Fibroblast of skin of abdomen (primary cell): ENCODE data around the gene FOXD2.

ENCODE experiments used
- DNase-seq: peaks from one replicate; pipeline ENCODE4 v3.0.0-alpha.2; 2013

The FOXD2 gene

DNA sequence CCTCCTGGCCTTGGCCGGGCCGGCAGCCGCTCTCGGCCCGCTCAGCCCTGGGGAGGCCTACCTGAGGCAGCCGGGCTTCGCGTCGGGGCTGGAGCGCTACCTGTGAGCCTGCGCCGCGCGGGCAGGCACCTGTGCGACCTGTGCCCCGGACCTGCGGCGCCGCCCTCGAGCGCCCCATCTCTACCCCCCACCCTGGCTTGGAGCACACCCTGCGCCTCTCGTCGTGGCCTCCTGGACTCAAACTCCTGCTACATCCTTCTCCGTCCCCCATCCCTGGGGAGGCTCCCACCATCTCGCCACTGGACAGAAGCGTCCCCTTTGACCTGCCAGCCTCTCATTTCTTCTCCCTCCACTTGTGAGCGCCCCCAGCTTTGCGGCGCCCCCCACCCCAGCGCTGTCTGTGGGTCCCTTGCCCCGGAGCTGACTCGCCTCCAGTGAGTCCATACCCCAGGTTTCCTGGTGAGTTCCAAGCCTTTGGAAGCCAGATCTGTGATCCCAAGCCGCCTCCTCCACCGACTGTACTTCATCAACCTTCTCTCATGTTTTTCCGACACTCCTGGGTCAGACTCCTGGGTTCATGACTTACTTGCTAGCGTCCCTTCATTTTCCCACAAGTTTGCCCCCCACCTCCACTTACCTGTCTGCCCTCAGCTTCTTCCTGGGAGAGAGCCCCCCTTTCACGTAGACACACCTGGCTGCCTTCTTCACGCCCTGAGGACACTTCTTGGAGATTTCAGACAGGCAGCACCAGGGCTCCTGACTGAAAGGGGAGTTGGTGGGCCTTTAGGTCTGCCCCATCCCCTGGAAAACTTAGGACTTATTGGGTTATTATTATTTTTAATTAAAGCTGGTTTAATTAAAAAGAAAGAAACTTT is 20.4 kb upstream of the FOXD2 start:
- DNase-seq: no peak

- DNase-seq: no peak
Measured at GRCh38 chr1:47418122-47418521, 19.7 kb upstream of the FOXD2 start.

DNA sequence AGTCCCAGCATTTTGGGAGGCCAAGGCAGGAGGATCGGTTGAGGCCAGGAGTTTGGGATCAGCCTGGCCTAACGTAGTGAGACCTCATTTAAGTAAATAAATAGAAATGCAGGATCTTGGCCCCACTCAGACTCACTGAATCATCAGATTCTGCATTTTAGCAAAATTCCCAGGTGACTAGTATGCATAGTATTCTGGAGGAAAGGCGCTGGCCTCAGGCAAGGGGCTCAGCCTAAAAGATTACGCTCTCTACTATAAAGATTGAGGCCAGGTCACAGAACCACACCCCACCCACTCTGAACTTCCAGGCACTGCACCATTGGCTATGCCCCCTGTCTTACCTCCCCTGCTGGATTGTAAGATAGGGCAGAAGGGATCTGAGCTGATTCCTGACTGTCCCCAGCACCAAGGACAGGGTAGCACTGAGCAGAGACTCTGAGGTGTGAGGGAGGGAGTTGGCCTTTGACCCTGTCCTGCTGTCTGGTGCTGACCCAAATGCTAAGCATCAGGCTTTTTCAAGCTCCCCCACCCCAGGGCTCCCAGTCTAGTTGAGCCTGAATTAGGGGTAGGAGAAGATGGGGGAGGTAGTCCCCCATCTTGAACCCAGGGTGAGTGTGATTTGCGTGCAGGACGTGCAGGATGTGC is 19.0 kb upstream of the FOXD2 start:
- DNase-seq: no peak

DNA sequence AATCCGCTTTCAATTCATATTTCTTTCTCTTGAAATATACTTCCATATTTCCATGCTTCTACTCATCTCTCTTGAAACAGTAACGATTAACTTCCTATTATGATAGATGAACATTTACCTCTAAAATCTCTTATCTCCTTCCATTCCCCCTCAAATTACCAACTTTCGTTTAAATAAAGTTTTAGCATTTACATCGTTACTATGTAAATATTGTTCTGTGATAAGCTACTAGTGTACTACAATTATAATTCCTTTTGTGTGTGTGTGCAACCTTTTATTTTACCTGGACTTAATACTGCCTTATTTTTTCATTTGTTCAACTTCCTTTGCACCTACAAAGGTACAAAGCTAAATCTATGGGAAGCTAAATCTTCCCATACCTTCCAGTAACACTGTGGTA is 17.3 kb upstream of the FOXD2 start:
- DNase-seq: no peak

DNA sequence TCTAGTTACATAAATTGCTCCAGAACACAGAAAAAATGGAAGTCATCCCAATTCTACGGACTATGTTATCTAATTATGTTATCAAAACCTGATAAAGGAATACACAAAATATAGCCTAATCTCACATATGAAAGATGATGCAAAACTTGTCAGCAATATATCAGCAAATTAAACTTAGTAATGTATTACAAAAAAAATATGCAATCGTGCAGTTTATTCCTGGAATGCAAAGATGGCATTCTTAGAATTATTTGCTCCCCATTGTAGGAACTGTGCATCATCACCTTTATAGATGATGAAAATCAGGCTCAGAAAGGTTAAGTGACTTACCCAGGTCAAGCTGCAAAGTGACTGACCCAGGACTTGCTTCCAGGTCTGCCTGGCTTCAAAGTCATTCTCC is 14.0 kb upstream of the FOXD2 start:
- DNase-seq: no peak

DNA sequence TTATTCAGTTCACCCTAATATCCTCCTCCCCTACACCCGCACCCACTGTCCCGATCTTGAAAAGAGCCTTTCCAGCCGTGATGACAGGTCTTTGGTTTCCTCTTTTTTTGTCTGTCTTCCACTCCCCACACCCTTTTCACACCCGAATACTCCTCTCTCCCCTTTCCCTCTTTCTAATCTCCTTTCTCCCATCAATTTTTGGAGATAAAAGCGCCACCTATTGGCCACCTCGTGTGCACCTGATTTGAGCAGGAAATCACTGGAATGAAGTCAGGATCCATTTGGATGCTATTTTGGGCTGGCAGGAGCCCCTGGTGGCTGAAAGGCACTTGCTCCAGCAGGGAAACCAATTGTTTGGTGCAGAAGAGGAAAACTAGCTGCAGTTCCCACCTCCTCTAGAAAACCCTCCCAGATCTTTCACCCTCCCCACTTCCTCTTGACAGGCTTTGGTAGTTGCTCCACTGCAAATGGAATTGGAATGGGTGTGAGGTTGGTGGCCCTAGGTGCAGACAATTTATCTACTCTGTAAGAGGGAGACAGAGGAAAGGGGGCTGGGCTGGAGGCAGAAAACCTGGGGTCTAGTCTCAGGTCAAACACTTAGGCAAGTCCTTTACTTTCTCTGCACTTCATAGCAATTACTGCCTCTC is 13.4 kb upstream of the FOXD2 start:
- DNase-seq: peak; percentile 51

DNA sequence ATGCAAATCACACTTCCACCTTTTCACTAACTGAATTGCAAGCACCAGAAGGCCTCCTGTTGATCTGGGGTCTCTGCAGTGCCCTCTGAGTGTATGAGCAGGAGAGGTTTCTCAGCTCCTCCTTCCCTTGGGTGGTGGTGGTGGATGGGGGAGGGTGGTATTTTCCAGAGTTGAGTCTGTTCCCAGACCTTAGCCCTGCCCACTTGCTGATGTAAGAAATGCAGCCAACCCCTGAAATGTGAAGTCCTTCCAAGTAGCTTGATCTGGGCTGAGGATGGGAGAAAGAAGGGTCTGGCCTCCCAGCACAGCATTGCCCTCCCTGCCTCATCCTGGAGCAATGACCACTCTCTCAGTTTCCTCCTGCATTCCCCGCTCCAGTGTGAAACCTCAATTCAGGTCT is 6.3 kb upstream of the FOXD2 start:
- peak; percentile 70 for DNase-seq

DNA sequence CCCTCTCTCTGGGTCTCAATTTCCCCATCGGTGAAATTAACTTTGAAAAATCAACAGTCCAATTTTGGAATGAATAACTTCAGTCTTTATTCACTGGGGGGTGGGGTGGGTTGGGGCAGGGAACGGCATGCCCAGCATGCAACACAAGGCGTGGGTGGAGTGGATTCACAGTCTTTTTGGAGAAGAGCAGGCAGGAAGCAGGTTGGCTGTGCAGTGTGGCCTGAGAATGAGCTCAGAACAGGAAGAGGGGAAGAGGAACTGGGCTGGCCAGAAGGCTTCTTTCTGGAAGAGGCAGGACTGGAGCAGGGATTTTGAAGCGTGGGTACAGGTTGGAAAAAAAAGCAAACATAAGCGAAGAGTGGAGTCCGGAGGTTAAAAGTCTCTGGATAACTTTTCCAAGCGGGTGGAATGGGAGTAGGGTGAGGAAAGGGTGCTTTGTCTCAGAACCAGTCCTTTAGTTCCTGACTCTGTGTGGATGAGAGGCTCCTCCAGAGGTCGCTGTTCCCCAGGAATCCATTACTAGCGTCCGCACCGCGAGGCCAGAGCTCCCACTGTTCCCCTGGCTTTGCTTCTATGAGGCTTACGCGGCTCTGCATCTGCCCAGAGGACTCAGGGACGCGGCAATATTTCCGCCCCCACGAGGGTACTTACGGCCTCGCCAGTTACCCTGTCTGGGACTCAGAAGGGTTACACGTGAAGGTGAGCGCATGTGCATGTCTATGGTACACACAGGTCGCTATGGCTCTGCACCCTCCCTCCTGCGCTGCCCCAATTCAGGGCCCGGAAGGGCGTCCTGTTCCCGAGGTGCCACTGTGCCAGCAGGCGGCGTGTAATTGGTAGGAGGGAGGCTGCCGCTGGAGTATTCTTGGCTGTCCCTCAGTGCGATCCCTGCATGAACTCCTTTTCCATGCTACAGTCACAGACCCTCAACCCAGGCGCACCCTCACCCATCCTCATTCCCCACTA is 5.5 kb upstream of the FOXD2 start:
- peak; percentile 72 for DNase-seq

DNA sequence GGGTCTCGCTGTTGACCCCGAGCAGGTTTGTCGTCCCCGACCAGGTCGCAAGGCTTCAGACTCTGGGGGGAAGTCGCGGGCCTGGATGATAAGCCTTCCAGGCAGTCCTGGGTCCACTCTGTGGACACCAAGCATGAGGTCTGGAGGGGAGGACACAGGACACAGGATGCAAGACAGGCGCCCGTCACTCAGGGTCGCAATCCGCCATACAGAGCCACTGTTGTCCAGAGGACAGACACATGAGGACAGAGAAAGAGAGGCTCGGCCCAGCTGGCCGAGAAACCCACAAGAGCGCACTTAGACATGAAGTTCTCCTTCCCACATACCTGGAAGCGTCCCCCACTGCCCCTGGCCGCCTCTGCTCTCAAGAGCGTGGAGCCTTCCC is 4.8 kb upstream of the FOXD2 start:
- DNase-seq: no peak

GRCh38 chr1:47433477-47434050 is 4.3 kb upstream of the FOXD2 start:
- DNase-seq: no peak

DNA sequence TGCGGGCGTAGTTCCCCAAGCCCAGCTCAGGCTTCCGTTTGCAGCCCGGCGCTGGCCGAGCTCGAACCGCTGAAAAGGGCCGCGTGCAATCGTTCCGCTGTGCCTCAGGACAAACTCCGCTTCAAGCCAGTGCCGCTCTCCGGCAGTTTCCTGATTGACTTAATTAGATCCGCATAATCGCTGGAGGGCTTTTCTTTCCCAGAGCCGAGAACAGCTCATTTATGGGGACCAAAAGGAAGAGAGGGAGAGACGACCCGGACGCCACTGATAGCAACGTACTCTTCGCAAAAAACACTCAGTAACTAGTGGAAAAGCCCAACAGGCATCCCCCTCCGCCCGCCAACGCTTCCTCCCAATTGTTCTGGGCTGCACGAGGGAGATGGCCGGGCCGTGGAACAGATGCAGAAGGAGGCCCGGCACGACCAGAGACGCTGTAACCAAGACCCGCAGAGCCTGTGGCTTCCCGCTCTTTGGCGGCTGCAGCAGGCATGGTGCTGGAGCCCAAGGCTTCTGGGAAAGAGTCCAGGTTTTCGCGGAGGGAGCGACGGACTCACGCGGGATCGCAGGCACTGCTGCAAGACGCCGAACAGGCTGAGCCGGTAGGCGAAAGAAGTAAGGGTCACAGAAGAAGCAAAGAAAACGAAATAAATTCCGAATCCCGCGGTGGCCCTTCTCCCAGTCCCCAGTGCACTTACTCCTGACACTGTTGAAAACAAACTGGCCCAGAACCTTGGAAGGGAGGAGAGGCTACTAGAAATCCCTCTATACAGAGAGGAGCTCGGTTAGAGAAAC is 3.6 kb upstream of the FOXD2 start:
- DNase-seq: peak; percentile 53

DNA sequence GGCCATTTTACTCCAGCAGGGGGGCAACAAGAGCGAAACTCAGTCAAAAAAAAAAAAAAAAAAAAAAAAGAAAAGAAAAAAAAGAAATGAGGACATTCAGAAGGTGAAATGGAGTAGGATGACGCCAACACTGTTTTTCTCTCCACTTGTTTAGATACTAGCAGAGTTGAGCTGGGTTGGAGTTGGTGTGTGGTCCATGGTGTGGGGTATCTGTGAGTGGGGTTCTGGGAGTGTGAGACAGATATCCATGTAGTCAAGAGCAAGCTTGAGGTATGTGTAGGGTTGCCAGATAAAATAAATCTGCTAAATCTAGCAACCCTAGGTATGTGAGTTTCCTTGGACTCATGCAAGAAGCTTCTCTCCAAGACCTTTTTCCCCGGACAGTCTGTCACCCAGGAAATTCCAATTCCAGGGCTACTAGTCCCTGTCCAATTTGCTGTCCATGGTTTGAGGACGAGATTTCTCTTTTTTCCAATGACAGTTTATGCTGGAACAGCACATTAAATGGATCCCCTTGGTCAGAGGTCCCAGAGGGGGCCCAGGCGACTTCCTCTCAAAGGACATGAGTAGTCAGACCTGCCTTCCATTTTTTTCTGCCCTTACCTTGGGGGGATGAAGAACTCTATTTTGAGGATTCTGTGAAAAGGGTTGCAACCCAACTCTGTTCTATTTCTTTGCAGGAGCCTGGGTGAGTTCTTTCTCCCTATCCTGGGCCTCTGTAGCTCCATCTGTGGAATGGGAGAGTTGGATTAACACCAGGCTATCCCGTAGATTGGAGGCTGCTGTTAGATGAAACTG is 2.1 kb upstream of the FOXD2 start:
- no peak for DNase-seq

DNA sequence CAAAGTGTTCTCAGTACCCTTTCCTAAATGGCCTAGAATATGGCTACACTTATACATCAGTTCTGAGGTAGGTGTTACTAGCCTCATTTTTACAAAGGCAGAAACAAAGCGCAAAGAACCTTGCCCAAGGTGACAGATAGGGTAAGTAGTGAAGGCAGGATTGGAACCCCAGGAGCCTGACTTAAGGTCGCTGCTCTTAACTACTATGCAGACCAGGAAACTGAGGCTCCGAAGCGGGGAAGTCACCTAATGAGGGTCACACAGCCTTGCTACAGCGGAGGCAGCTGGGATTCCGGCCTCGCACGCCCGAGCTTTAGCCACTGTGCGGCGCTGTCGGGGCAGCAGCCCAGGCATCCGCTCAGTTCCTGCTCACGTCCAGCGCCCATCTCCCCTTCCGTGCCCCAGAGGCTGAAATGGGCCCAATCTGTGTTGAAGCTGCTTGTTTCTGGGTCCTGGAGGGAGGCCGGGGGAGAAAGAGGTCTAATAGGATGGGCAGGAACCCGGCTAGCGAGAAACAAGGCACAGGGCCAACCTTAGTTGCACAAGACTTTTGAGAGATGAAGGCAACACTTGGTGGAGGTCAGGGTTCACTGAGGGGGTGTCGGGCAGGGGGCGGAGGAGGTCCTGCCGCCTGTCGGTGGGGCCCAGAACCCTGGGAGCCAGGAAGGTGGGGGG is 1.4 kb upstream of the FOXD2 start:
- peak; percentile 47 for DNase-seq

DNA sequence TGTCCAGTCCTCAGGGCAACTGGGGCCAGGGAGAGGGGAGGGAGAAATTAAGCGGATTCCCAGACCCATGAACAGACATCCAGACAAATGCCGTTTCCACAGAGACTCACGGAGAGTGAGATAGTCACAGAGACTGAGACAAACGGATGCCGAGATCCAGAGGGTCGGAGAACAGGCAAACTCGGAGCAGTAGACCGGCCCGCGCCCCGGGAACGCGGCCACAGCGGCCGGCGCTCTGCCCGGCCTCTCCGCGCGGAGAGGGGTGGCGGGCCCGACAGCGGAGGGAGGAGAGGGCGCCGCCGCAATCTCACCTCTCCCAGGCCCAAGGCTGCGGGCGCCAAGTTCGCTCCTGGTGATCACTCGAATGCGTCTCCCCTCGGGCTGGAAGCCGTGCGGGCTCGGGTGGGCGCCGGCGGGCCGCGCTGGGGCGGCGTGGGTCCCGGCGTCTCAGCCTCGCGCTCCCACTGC is 831 bp upstream of the FOXD2 start:
- peak; percentile 10 for DNase-seq

GRCh38 chr1:47438165-47439016 is 547 bp downstream of the FOXD2 start:
- DNase-seq: no peak

- DNase-seq: no peak
Measured at GRCh38 chr1:47439017-47439818, 1.4 kb downstream of the FOXD2 start.

- no peak for DNase-seq
Measured at GRCh38 chr1:47439819-47440598, 2.2 kb downstream of the FOXD2 start.
